ENCODE results near the gene MYH11.

MYH11 gene

DNA sequence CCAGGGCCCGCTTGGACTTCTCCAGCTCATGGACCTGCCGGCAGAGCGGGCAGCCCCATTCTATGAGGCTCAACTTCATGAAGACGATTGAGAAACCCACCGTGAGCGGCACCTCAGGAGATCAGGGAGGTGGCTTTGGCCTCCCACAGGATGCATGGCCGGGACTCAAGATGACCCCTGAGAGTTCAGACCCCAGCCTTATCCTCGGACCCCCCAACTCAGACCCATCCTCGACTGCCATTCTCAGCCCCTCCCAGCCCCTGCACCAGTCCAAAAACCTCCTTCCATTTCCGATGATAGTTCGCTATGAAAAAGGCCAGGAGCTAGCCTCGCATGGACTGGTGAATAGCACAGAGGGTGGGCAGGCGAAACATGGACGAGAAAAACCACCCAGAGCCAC lies 135.8 kb downstream of the MYH11 start:
- DNase-seq (ENCODE audit: extremely low spot score), result no peak
- ChIA-PET POLR2A (no interaction called here), CTCF (no interaction called here)
- TF ChIP-seq FOXK2 (IDR thresholded peaks at IDR 0.05) (no peak), BHLHE40 (IDR thresholded peaks at IDR 0.05; ENCODE audit: borderline replicate concordance) (no peak), FOXA1 (IDR thresholded peaks at IDR 0.05) (no peak), ZNF384 (IDR thresholded peaks at IDR 0.05) (no peak), LEF1 (IDR thresholded peaks at IDR 0.05; ENCODE audit: borderline replicate concordance) (no peak), CTBP1 (IDR thresholded peaks at IDR 0.05; ENCODE audit: borderline replicate concordance) (no peak), SP1 (IDR thresholded peaks at IDR 0.05) (no peak), ARNT (IDR thresholded peaks at IDR 0.05) (no peak), ELF4 (IDR thresholded peaks at IDR 0.05) (no peak), FOXM1 (IDR thresholded peaks at IDR 0.05; ENCODE audit: borderline replicate concordance) (no peak), TARDBP (IDR thresholded peaks at IDR 0.05) (no peak), L3MBTL2 (conservative IDR thresholded peaks at IDR 0.05) (no peak), SUZ12 (IDR thresholded peaks at IDR 0.05) (no peak), NFRKB (IDR thresholded peaks at IDR 0.05) (no peak), HDGF (IDR thresholded peaks at IDR 0.05; ENCODE audit: borderline replicate concordance) (no peak)
- TF ChIP-seq, protein P1, sequence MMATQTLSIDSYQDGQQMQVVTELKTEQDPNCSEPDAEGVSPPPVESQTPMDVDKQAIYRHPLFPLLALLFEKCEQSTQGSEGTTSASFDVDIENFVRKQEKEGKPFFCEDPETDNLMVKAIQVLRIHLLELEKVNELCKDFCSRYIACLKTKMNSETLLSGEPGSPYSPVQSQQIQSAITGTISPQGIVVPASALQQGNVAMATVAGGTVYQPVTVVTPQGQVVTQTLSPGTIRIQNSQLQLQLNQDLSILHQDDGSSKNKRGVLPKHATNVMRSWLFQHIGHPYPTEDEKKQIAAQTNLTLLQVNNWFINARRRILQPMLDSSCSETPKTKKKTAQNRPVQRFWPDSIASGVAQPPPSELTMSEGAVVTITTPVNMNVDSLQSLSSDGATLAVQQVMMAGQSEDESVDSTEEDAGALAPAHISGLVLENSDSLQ (IDR thresholded peaks at IDR 0.05), result no peak

DNA sequence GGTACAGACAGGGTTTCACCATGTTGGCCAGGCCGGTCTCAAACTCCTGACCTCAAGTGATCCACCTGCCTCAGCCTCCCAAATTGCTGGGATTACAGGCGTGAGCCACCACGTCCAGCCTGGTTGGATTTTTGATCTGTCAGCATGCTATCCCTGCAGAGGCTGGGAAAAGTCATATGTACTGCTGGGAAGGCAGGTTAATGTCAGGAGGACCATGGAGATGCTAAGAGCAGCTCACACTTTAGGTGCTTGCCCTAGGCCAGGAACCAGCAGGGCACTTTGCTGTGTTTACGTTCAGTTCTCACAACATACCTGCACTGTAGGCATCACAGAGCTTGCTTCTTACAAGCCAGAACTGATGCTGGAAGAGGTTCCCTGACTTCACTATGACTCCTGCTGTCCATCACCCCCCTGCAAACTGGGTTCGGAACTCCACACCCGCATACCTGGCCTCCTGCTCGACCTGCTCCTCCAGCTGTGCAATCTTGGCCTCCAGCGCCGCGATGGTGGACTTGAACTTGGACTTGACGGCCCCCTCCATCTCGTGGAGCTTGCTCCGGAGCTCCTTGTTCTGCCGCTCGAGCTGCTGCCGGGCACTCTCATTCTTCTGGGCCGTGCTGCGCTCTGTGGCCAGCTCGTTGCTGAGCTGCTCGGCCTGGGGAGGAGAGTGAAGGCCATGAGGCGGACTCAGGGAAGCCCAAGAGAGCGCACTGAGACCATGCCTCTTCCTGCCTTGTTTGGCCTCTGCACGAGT lies 140.0 kb downstream of the MYH11 start:
- no peak for DNase-seq (ENCODE audit: extremely low spot score)
- TF ChIP-seq L3MBTL2 (conservative IDR thresholded peaks at IDR 0.05), result no peak
- ChIA-PET POLR2A (no interaction called here), CTCF (no interaction called here)

DNA sequence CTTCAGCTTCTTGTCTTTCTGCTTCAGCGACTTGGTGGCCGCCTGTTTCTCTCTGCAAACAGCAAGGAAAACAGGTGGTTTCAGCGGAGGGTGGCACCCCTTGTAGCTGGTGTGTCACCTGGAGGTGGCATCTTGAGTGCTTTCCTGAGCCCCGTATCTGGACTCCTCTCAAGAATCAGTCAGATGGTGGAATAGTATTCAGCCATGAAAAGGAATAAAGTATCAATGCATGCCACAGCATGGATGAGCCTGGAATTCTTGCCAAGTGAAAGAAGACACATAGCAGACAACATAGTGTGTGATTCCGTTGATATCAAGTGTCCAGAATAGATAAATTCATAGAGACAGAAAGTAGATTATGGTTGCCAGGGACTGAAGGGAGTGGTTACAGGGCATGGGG lies 141.6 kb downstream of the MYH11 start:
- ChIA-PET CTCF (no interaction called here), POLR2A (no interaction called here)
- no peak for TF ChIP-seq FOXM1 (IDR thresholded peaks at IDR 0.05; ENCODE audit: borderline replicate concordance)
- TF ChIP-seq SUZ12 (IDR thresholded peaks at IDR 0.05), result no peak
- TF ChIP-seq SP1 (IDR thresholded peaks at IDR 0.05), result no peak
- no peak for TF ChIP-seq TARDBP (IDR thresholded peaks at IDR 0.05)
- no peak for TF ChIP-seq ARNT (IDR thresholded peaks at IDR 0.05)
- no peak for TF ChIP-seq CTBP1 (IDR thresholded peaks at IDR 0.05; ENCODE audit: borderline replicate concordance)
- no peak for TF ChIP-seq ZNF384 (IDR thresholded peaks at IDR 0.05)
- no peak for TF ChIP-seq LEF1 (IDR thresholded peaks at IDR 0.05; ENCODE audit: borderline replicate concordance)
- no peak for DNase-seq (ENCODE audit: extremely low spot score)

DNA sequence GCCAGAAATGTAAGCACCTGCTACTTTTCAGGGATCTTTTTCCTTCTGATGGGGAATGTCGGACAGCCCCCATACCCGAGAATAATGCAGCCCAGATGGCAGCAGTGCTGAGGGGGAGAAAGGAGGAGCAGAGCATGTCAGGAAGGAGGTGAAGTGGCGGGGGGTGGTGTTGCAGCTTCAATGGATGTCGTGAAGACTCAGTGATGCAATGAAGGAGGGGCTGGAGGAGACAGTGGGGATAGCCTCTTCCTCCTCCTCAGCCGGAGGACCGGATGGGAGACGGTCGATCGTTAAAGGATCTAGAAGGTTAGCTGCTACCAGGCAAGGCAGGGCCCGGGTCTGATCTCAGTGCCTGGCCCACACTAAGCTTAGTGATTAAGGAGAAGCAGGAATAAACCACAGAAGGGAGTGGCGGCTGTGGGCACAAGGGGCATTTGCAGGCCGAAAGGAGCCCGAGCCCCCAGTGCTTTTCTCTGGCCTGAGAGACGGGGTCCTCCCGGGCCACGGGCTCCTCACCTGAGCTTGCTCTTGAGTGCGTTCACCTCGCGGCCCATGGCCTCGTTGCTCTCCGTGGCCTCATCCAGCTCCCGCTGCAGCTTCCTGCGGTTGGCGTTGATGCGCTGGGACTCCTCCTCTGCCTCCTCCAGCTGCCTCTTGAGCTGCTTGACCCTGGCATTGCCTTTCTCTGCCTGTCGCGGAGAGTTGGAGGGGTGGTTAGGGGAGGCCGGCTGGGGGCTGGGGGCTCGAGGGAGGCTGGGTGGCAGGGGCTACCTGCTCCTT lies 142.2 kb downstream of the MYH11 start:
- ChIA-PET POLR2A (no interaction called here), CTCF (interaction anchor here (1.5 kb wide), 1 partner anchor 10 kb away, joined by 4 read pairs; no protein-coding TSS in a partner anchor)
- no peak for DNase-seq (ENCODE audit: extremely low spot score)
- TF ChIP-seq ARNT (IDR thresholded peaks at IDR 0.05), result no peak
- no peak for TF ChIP-seq FOXM1 (IDR thresholded peaks at IDR 0.05; ENCODE audit: borderline replicate concordance)
- no peak for TF ChIP-seq ZNF384 (IDR thresholded peaks at IDR 0.05)
- TF ChIP-seq CTBP1 (IDR thresholded peaks at IDR 0.05; ENCODE audit: borderline replicate concordance), result no peak
- TF ChIP-seq FOXA1 (IDR thresholded peaks at IDR 0.05), result no peak
- no peak for TF ChIP-seq NFRKB (IDR thresholded peaks at IDR 0.05)
- TF ChIP-seq, protein P1 (IDR thresholded peaks at IDR 0.05), result no peak
- no peak for TF ChIP-seq TARDBP (IDR thresholded peaks at IDR 0.05)
- TF ChIP-seq LEF1 (IDR thresholded peaks at IDR 0.05; ENCODE audit: borderline replicate concordance), result no peak
- TF ChIP-seq SUZ12 (IDR thresholded peaks at IDR 0.05), result no peak
- TF ChIP-seq SP1 (IDR thresholded peaks at IDR 0.05), result no peak
- TF ChIP-seq HDGF (IDR thresholded peaks at IDR 0.05; ENCODE audit: borderline replicate concordance), result no peak
- TF ChIP-seq BHLHE40 (IDR thresholded peaks at IDR 0.05; ENCODE audit: borderline replicate concordance), result no peak
- TF ChIP-seq ELF4 (IDR thresholded peaks at IDR 0.05), result no peak
- TF ChIP-seq FOXK2 (IDR thresholded peaks at IDR 0.05), result no peak
- TF ChIP-seq L3MBTL2 (conservative IDR thresholded peaks at IDR 0.05), result no peak

DNA sequence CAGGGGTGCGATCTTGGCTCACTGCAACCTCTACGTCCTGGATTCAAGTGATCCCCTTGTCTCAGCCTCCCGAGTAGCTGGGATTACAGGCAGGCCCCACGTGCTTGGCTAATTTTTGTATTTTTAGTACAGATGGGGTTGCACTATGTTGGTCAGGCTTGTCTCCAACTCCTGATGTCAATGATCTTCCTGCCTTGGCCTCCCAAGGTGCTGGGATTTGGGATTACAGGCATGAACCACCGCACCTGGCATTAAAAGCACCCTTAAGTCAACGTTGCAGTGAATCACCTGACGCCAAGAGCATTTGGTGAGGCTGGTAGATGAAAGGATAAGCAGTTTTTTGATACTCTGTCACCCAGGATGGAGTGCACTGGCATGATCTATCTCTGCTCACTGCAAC lies 147.8 kb downstream of the MYH11 start:
- POLR2A ChIA-PET, result no interaction called here

More for the DNA sequence above, 147.8 kb downstream of the MYH11 start:
- CTCF ChIA-PET, result no interaction called here
- DNase-seq (ENCODE audit: extremely low spot score), result no peak
- TF ChIP-seq TARDBP (IDR thresholded peaks at IDR 0.05), result no peak
- TF ChIP-seq SP1 (IDR thresholded peaks at IDR 0.05), result no peak
- TF ChIP-seq LEF1 (IDR thresholded peaks at IDR 0.05; ENCODE audit: borderline replicate concordance), result no peak
- no peak for TF ChIP-seq FOXM1 (IDR thresholded peaks at IDR 0.05; ENCODE audit: borderline replicate concordance)
- no peak for TF ChIP-seq ARNT (IDR thresholded peaks at IDR 0.05)
- TF ChIP-seq HDGF (IDR thresholded peaks at IDR 0.05; ENCODE audit: borderline replicate concordance), result no peak
- TF ChIP-seq, protein P1 (IDR thresholded peaks at IDR 0.05), result no peak
- TF ChIP-seq ZNF384 (IDR thresholded peaks at IDR 0.05), result no peak
- TF ChIP-seq FOXK2 (IDR thresholded peaks at IDR 0.05), result no peak
- TF ChIP-seq L3MBTL2 (conservative IDR thresholded peaks at IDR 0.05), result no peak

Measured in HEK293T (cell line).